B cell (primary cell): ENCODE measurements around the gene PLA2G4C. TPM values are rescaled to one million over a fixed set of nuclear protein-coding genes. Genes with fewer than 3 reads are reported as not detected.

Experiments used
- ATAC-seq: fragments of 200-7000 bp; cut with Tn5 transposase; one replicate; pipeline ENCODE4 v1.10.0; 2021; ENCODE audit warnings: low read depth, mild to moderate bottlenecking, moderate number of reproducible peaks, moderate library complexity
- CTCF ChIA-PET: fragments of 350-600 bp; sonication (Branson Sonifier 250); formaldehyde crosslinking; loops from one replicate; lab custom pipeline; 2021; ENCODE audit warnings: antibody characterized with exemption, inconsistent platforms; lab: Charles Lee
- POLR2A ChIA-PET: fragments of 350-600 bp; sonication (Branson Sonifier 250); formaldehyde crosslinking; loops from one replicate; lab custom pipeline; 2021; ENCODE audit warnings: antibody characterized with exemption; lab: Charles Lee
- DNase-seq: peaks from one replicate; pipeline ENCODE4 v3.0.0; 2013
- H2AFZ ChIP-seq: 2 replicates; pipeline ENCODE4 v1.6.1; 2012; ENCODE audit warnings: mild to moderate bottlenecking, low read depth, low read length; ENCODE audit not compliant: insufficient read depth, poor library complexity, severe bottlenecking
- H3K27ac ChIP-seq, 2 donors: 1 replicate in 1 of 2; 2 replicates in 1 of 2; pipeline ENCODE4 v1.5.1; 2012 to 2013; ENCODE audit warnings: low read length in 2 of 2, mild to moderate bottlenecking in 2 of 2, moderate library complexity in 1 of 2
- H3K27me3 ChIP-seq, 4 experiments: fragments of 200-600 bp in 1 of 4; sonication (generic) in 1 of 4; replicated peaks in 1 of 4; 1 replicate in 2 of 4; 2 replicates in 2 of 4; pipeline versions ENCODE4 v1.6.1 to v1.7.0; 2013 to 2016; ENCODE audit warnings: low read length in 3 of 4, mild to moderate bottlenecking in 2 of 4, mixed read lengths in 1 of 4, moderate library complexity in 1 of 4; ENCODE audit not compliant: insufficient read depth in 4 of 4, control insufficient read depth in 3 of 4; ENCODE audit errors: control extremely low read depth in 1 of 4
- H3K36me3 ChIP-seq, 2 experiments: replicated peaks in 1 of 2; 1 replicate in 1 of 2; 2 replicates in 1 of 2; pipeline versions ENCODE4 v1.6.1 to v1.7.1; 2013; ENCODE audit warnings: low read length in 1 of 2; ENCODE audit not compliant: insufficient read depth in 2 of 2, control insufficient read depth in 1 of 2; ENCODE audit errors: control extremely low read depth in 1 of 2, extremely low read depth in 1 of 2
- H3K4me1 ChIP-seq, 2 donors: fragments of 200-600 bp in 1 of 2; sonication (generic) in 1 of 2; 1 replicate in 1 of 2; 2 replicates in 1 of 2; pipeline versions ENCODE4 v1.5.1 to v1.6.1; 2013 to 2017; ENCODE audit warnings: low read length in 2 of 2; ENCODE audit not compliant: control insufficient read depth in 2 of 2, insufficient read depth in 2 of 2
- H3K4me2 ChIP-seq: replicated peaks from 2 replicates; pipeline ENCODE3; 2012; ENCODE audit warnings: mild to moderate bottlenecking, low read depth, low read length; ENCODE audit not compliant: poor library complexity, severe bottlenecking
- H3K4me3 ChIP-seq, 5 experiments: fragments of 200-600 bp in 1 of 5; sonication (generic) in 1 of 5; 1 replicate in 3 of 5; 2 replicates in 2 of 5; pipeline versions ENCODE4 v1.5.1 to v1.7.0; 2011 to 2016; ENCODE audit warnings: low read length in 4 of 5, mild to moderate bottlenecking in 4 of 5, low read depth in 2 of 5, control low read depth in 1 of 5, moderate library complexity in 1 of 5; ENCODE audit not compliant: insufficient read depth in 1 of 5; ENCODE audit errors: control extremely low read depth in 1 of 5, extremely low read depth in 1 of 5
- H3K79me2 ChIP-seq: fragments of 200-600 bp; sonication (generic); one replicate; pipeline ENCODE4 v1.6.0; 2016; ENCODE audit warnings: low read length; ENCODE audit not compliant: control insufficient read depth, insufficient read depth
- H3K9ac ChIP-seq: fragments of 200-600 bp; sonication (generic); 2 replicates; pipeline ENCODE4 v1.6.1; 2017; ENCODE audit warnings: mild to moderate bottlenecking, low read length, moderate library complexity
- H3K9me3 ChIP-seq, 3 donors: one replicate each; pipeline versions ENCODE4 v1.6.1 to v1.7.1; 2013; ENCODE audit warnings: low read length in 2 of 3; ENCODE audit not compliant: control insufficient read depth in 2 of 3, insufficient read depth in 1 of 3; ENCODE audit errors: control extremely low read depth in 1 of 3
- H4K20me1 ChIP-seq: 2 replicates; pipeline ENCODE4 v1.6.0; 2012; ENCODE audit warnings: mild to moderate bottlenecking, low read length; ENCODE audit not compliant: insufficient read depth, control insufficient read depth, poor library complexity, severe bottlenecking
- H3K27ac Mint-ChIP-seq: one replicate; pipeline ENCODE4 v1.8.0; 2021; ENCODE audit warnings: mixed read lengths
- H3K27me3 Mint-ChIP-seq: one replicate; pipeline ENCODE4 v1.8.0; 2021; ENCODE audit warnings: mixed read lengths
- H3K4me1 Mint-ChIP-seq: one replicate; pipeline ENCODE4 v1.8.0; 2021; ENCODE audit warnings: mixed read lengths
- H3K4me3 Mint-ChIP-seq: one replicate; pipeline ENCODE4 v1.8.0; 2021; ENCODE audit warnings: mixed read lengths
- H3K9me3 Mint-ChIP-seq: one replicate; pipeline ENCODE4 v1.8.0; 2022; ENCODE audit warnings: mixed read lengths; ENCODE audit not compliant: insufficient read depth
- EZH2 ChIP-seq: IDR thresholded peaks from 2 replicates; pipeline ENCODE4 v1.6.1; 2012; ENCODE audit warnings: borderline replicate concordance, low read depth, mild to moderate bottlenecking, moderate library complexity, low read length; ENCODE audit not compliant: insufficient read depth, poor library complexity, severe bottlenecking
- WGBS: methylation state at CpG from one replicate; pipeline ENCODE4 v1.1.5; 2013; ENCODE audit warnings: missing lambda C conversion rate; ENCODE audit not compliant: insufficient coverage; 5-methylcytosine and 5-hydroxymethylcytosine counted together
- intact Hi-C: fragments of 100-400 bp; cut with micrococcal nuclease; formaldehyde crosslinking; loops from one replicate; pipeline ENCODE4 v1.10.0; 2022
- polyA plus RNA-seq: library from polyadenylated mRNA; depleted of rRNA; stranded (reverse); fragments of >200 nt; gene quantifications from 2 replicates; pipeline ENCODE4 v1.2.3, GENCODE V29; 2012
- total RNA-seq, 2 donors: library from RNA; stranded (reverse); fragments of 120-200 nt in 1 of 2; gene quantifications; 1 replicate in 1 of 2; 2 replicates in 1 of 2; pipeline versions ENCODE4 v1.2.3 to v1.2.4, GENCODE V29; 2013 to 2022
- TF ChIP-seq, protein P1 (sequence below): fragments of 200-600 bp; IDR thresholded peaks from one replicate; pipeline ENCODE4 v1.8.0; 2022; ENCODE audit warnings: antibody characterized with exemption, mild to moderate bottlenecking

PLA2G4C gene
- total and polyA plus RNA-seq, 2 donors (not counting 1 experiment from before 2014, with no cell fraction given) = 11.1 to 12.3 TPM

DNA sequence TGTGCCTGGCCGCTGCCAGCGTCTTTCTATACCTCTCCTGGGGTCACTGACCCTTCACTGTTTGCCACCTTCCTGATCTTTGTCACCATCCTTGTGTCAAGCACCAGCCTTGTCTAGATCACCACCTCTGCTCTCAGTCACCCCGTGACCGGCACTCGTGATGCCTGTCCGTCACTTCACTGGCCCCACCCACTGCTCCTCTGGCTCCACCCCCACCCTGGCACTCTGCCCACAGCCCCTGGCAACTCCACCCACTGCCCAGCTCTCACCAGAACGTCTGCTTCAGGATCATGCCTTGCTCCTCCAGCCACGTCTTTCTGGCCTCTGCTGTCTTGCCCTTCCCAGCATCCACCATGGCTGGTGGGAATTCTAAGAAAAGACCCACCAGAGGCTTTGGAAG lies 24.8 kb upstream of the PLA2G4C start:
- Histone ChIP-seq H2AFZ (no peak overlapping the region), H3K27me3 (no peaks in the 10 kb centered on the region), H3K27ac (no peak overlapping the region), H3K4me1 (no peaks in the 10 kb centered on the region), H3K79me2 (no peaks in the 10 kb centered on the region), H4K20me1 (no peaks in the 10 kb centered on the region), H3K4me3 (no peak overlapping the region), H3K4me2 (no peak overlapping the region), H3K36me3 (peaks cover 0 to 31% of the 10 kb centered on the region in 2 experiments), H3K9me3 (no peaks in the 10 kb centered on the region), H3K9ac (no peak overlapping the region)
- Mint-ChIP-seq H3K4me1 (no peaks in the 10 kb centered on the region), H3K27ac (no peak overlapping the region), H3K27me3 (no peaks in the 10 kb centered on the region), H3K9me3 (no peaks in the 10 kb centered on the region), H3K4me3 (no peak overlapping the region)
- WGBS = 84% methylated on average over 8 of the region's 8 CpGs
- no peak for ATAC-seq
- ChIA-PET CTCF (no interaction called here), POLR2A (no interaction called here)
- intact Hi-C loops = no loop called here
- DNase-seq = no peak
- TF ChIP-seq, protein P1, sequence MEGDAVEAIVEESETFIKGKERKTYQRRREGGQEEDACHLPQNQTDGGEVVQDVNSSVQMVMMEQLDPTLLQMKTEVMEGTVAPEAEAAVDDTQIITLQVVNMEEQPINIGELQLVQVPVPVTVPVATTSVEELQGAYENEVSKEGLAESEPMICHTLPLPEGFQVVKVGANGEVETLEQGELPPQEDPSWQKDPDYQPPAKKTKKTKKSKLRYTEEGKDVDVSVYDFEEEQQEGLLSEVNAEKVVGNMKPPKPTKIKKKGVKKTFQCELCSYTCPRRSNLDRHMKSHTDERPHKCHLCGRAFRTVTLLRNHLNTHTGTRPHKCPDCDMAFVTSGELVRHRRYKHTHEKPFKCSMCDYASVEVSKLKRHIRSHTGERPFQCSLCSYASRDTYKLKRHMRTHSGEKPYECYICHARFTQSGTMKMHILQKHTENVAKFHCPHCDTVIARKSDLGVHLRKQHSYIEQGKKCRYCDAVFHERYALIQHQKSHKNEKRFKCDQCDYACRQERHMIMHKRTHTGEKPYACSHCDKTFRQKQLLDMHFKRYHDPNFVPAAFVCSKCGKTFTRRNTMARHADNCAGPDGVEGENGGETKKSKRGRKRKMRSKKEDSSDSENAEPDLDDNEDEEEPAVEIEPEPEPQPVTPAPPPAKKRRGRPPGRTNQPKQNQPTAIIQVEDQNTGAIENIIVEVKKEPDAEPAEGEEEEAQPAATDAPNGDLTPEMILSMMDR = no peak
- no peak for TF ChIP-seq EZH2

- Histone ChIP-seq H2AFZ (no peak overlapping the region), H3K4me2 (no peak overlapping the region), H3K79me2 (no peaks in the 10 kb centered on the region), H4K20me1 (no peaks in the 10 kb centered on the region), H3K9ac (no peak overlapping the region), H3K4me3 (no peak overlapping the region), H3K36me3 (peaks cover 0 to 32% of the 10 kb centered on the region in 2 experiments), H3K27me3 (no peaks in the 10 kb centered on the region), H3K9me3 (peaks cover 0 to 4% (median 0%) of the 10 kb centered on the region in 3 donors), H3K4me1 (no peaks in the 10 kb centered on the region), H3K27ac (no peak overlapping the region)
- ATAC-seq = no peak
- Mint-ChIP-seq H3K27ac (no peak overlapping the region), H3K27me3 (no peaks in the 10 kb centered on the region), H3K4me1 (no peaks in the 10 kb centered on the region), H3K9me3 (no peaks in the 10 kb centered on the region), H3K4me3 (no peak overlapping the region)
- TF ChIP-seq EZH2 = no peak
- TF ChIP-seq, protein P1 = no peak
- DNase-seq = no peak
- POLR2A ChIA-PET = no interaction called here
- CTCF ChIA-PET = no interaction called here
- WGBS = 93% methylated on average over 5 of the region's 6 CpGs
- intact Hi-C loops = no loop called here
Observed at GRCh38 chr19:48133094-48133493, 22.5 kb upstream of the PLA2G4C start.
